ENCODE measurements around the gene NCR1.
"Not testable (repeated sequence)": the region's sequence is repeated elsewhere in the genome, so short reads cannot be mapped to it uniquely, and the experiment has no call there.

The NCR1 gene, protein sequence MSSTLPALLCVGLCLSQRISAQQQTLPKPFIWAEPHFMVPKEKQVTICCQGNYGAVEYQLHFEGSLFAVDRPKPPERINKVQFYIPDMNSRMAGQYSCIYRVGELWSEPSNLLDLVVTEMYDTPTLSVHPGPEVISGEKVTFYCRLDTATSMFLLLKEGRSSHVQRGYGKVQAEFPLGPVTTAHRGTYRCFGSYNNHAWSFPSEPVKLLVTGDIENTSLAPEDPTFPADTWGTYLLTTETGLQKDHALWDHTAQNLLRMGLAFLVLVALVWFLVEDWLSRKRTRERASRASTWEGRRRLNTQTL

GRCh38 chr19:54905803-54906511 is at the start of gene NCR1:
TSS of gene NCR1 (plus strand) at chr19:54906148. CDS start at chr19:54906188, 40 bp downstream.
- TF ChIP-seq, protein P1, sequence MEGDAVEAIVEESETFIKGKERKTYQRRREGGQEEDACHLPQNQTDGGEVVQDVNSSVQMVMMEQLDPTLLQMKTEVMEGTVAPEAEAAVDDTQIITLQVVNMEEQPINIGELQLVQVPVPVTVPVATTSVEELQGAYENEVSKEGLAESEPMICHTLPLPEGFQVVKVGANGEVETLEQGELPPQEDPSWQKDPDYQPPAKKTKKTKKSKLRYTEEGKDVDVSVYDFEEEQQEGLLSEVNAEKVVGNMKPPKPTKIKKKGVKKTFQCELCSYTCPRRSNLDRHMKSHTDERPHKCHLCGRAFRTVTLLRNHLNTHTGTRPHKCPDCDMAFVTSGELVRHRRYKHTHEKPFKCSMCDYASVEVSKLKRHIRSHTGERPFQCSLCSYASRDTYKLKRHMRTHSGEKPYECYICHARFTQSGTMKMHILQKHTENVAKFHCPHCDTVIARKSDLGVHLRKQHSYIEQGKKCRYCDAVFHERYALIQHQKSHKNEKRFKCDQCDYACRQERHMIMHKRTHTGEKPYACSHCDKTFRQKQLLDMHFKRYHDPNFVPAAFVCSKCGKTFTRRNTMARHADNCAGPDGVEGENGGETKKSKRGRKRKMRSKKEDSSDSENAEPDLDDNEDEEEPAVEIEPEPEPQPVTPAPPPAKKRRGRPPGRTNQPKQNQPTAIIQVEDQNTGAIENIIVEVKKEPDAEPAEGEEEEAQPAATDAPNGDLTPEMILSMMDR (IDR thresholded peaks at IDR 0.05; ENCODE audit: insufficient read depth, low read depth, low read length, missing control alignments) = no peak
- no peak for DNase-seq (ENCODE audit: low read depth)
- H3K4me3 ChIP-seq (ENCODE audit: low read length) = no peak within 1 kb of the TSS

DNA sequence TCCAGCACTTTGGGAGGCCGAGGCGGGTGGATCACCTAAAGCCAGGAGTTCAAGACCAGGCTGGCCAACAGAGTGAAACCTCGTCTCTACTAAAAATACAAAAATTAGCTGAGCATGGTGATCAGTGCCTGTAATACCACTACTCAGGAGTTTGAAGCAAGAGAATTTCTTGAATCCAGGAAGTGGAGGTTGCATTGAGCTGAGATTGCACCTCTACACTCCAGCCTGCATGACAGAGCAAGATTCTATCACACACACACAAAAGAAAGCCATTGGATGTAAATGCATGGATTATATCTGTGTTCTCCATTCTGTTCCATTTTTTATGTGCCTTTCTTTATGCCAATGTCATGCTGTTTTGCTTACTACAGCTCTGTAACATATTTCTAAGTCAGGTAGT is 47.5 kb upstream of the NCR1 start:
- DNase-seq (ENCODE audit: low read depth); H3K4me3 ChIP-seq (ENCODE audit: low read length): not testable (repeated sequence)

DNA sequence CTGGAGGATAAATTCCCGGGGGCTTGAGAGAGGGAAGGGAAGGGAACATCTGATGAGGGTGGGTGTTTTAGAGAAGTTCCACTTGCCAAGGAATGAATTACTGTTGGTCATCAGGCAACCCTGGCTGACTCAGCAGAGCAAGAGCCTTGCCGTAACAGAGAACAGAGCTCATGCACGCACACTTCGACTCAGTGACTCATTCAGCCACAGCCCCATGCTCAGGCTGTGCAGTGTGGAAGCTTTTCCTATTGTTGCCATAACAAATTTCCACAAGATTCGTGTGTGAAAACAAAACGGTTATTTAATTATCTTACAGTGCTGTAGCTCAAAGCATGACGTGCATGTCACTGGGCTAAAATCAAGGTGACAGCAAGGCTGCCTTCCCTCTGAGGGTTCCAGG is 46.5 kb upstream of the NCR1 start:
- H3K4me3 ChIP-seq (ENCODE audit: low read length); DNase-seq (ENCODE audit: low read depth): not testable (repeated sequence)

DNA sequence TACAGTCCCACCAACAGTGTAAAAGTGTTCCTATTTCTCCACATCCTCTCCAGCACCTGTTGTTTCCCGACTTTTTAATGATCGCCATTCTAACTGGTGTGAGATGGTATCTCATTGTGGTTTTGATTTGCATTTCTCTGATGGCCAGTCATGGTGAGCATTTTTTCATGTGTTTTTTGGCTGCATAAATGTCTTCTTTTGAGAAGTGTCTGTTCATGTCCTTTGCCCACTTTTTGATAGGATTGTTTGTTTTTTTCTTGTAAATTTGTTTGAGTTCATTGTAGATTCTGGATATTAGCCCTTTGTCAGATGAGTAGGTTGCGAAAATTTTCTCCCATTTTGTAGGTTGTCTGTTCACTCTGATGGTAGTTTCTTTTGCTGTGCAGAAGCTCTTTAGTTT is 42.5 kb upstream of the NCR1 start:
- not testable (repeated sequence) for H3K4me3 ChIP-seq (ENCODE audit: low read length); DNase-seq (ENCODE audit: low read depth)

- DNase-seq (ENCODE audit: low read depth) = no peak
- TF ChIP-seq, protein P1 (IDR thresholded peaks at IDR 0.05; ENCODE audit: insufficient read depth, low read depth, low read length, missing control alignments) = no peak
Observed at GRCh38 chr19:54871696-54872095, 34.3 kb upstream of the NCR1 start.

DNA sequence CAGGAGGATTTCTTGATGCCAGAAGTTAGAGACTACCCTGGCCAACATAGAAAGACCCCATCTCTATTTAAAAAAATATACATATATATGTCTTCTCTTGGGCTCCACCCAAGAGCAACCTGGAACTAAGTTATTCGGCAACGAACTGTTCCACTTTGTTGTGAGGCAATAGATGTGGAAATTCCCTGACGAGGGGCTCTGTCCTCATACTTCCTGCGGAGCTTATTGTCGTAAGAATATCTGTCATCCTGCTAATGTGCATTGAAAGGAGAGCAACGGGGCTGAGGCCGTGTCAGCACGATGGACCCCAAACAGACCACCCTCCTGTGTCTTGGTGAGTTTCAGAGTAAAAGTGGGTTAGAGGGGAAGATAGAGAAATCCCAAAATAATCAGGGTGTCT is 32.0 kb upstream of the NCR1 start, which contains the start of gene FCAR:
Gene FCAR (plus strand): TSS at position 246 of the 400 bp plus-strand sequence. CDS start 55 bp downstream, at position 301.
- DNase-seq (ENCODE audit: low read depth) = no peak
- no peak within 1 kb of the TSS for H3K4me3 ChIP-seq (ENCODE audit: low read length)
- TF ChIP-seq, protein P1 (IDR thresholded peaks at IDR 0.05; ENCODE audit: insufficient read depth, low read depth, low read length, missing control alignments) = no peak

More at GRCh38 chr19:54871696-54872095, 34.3 kb upstream of the NCR1 start:
- no peak overlapping the region for H3K4me3 ChIP-seq (ENCODE audit: low read length)

- no peak overlapping the region for H3K4me3 ChIP-seq (ENCODE audit: low read length)
- no peak for DNase-seq (ENCODE audit: low read depth)
- TF ChIP-seq, protein P1 (IDR thresholded peaks at IDR 0.05; ENCODE audit: insufficient read depth, low read depth, low read length, missing control alignments) = no peak
Observed at GRCh38 chr19:54875506-54875905, 30.4 kb upstream of the NCR1 start.

DNA sequence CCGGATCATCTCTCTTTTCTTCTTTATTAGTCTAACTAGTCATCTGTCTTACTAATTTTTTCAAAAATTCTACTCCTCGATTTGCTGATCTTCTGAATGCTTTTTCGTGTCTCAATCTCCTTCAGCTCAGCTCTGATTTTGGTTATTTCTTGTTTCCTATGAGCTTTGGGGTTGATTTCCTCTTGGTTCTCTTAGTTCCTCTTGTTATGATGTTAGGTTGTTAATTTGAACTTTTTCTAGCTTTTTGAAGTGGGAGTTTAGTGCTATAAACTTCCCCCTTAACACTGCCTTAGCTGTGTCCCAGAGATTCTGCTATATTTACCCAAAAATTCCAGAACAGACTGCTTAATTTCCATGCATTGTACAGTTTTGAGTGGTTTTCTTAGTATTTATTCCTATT is 28.5 kb upstream of the NCR1 start:
- TF ChIP-seq, protein P1 (IDR thresholded peaks at IDR 0.05; ENCODE audit: insufficient read depth, low read depth, low read length, missing control alignments) = no peak
- no peak overlapping the region for H3K4me3 ChIP-seq (ENCODE audit: low read length)
- no peak for DNase-seq (ENCODE audit: low read depth)
